Hepatic stellate cell (primary cell): ENCODE data around the gene CDIP1.

Source experiments
- DNase-seq: peaks from one replicate; pipeline ENCODE4 v3.0.0; 2011; ENCODE audit warnings: low spot score

CDIP1 gene

DNA sequence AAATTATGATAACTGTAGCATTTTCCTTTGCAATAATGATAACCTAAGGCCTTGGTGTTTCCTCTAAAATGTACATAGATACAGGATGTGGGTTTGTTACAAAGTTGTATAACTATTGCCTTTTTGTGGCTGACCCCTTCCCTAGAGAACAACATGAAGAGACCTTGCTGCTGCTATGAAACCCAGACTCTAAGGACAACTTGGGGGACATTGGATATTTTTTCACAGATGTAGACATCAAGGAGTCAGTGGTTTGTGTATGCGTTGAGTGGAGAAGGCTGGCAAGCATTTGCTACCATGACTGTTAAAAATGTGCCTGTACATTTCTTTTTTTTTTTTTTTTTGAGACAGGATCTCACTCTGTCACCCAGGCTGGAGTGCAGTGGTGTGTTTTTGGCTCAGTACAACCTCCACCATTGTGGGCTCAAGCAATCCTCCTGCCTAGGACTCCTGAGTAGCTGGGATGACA lies 50.0 kb downstream of the CDIP1 start:
- no peak for DNase-seq

DNA sequence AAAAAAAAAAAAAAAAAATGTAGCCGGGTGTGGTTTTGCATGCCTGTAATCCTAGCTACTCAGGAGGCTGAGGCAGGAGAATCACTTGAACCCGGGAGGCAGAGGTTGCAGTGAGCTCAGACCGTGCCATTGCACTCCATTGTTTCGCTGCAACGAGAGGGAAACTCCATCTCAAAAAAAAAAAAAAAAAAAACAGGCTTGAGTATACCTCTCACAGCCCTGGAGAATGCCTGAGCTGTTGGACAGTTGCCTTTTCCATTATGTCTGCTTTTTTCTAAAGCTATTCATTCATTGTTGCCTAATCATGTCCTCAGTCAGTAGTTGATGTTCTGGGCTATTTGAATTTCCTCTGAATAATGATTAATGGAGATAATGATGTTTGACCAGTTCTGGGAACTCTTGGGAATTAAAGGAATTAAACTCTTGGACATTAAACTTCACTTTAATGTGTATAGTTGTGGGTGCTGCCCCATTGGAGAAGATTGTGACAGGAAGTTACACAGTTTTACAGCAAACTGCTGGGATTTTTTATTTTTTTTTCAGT lies 50.5 kb downstream of the CDIP1 start:
- DNase-seq, result no peak

DNA sequence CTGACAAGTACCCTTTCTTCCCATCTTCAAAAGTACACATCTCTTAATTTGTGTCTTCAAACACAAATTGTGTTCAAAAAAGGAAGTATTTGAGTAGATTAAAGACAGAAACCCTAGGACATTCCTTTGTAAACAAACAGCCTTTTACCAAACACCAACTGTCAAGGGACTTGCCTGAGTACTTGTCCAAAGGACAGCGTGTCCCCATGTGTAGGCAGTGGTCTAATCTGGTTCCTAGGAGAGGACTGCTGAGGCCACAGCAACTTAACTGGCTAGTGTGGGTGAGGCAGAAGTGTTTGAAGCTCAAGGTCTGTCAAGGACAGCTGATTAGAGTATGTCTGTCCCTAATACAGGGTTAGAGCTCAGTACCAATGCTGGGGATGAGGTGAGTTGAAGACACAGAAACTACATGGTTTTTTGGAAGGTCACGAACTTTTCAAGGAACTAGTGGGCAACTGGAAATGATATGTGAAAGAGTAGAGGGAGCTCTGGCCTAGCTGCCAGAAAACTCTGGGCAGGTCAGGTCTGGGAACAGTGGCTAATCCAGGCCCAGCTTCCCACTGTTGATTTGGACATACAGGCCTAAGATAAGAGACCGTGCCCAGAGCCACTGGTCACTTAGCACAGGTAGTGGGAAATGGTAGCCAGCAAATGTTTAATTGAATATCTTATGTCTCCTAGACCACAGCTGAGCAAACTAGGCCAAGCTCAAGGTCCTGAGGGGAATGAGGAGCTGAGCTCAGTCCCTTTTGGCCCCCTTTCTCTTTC lies 52.3 kb downstream of the CDIP1 start:
- no peak for DNase-seq

DNA sequence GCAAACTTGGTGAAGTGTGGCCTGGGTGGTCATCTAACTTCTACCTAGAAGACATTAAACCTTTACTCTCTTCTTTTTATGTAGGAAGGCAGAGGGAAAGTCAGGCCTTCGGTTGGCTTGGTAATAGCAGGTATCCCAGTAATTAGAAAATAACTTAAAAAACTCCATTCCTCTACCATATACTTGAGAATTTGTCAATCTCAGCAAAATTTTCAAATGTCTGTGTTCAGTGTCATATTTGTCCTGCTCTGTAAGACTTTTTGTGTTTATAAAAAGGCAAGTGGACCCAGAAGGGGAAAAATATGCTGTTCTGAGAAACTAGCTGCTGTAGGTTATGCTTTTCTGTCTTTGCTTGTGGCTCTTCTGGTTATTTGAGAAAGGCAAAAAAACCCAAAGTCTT lies 56.6 kb downstream of the CDIP1 start:
- no peak for DNase-seq

DNA sequence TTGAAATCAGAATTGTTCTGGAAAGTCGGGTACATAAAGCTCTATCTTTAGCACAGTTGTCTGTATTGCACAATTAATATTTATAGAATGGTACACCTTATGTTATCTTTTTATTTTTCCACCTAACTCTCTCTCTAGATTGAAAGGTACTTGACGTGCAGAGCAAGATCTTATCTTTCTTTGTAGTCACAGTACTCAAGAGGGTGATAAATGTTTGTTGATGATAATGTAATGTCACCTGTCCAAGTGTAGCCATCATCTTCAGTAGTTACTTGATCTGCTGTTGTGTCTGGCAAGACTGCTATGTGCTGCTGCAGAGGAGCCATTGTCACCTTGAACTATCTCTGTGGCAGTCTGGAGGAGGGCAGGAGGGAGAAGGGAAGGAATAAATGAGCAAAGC lies 57.0 kb downstream of the CDIP1 start:
- DNase-seq, result no peak

DNA sequence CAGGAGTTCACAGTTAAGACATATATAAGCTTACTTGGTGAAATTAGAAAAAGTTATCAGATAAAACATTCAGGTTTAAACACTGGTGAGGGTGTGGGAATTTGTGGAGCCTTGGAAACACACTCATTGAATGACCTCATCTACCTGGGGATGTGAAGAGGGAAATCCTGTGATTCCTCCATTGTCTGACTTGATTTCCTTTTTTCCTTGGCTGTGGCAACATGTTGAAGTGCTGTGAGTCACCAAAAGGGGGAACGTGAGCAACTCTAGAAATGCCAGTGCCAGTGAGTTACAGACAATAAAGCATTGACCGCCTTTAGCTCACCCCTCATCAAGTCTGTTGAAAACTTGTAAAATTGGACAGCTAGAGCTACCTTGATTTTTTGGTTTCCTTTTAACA lies 60.6 kb downstream of the CDIP1 start:
- DNase-seq, result no peak

DNA sequence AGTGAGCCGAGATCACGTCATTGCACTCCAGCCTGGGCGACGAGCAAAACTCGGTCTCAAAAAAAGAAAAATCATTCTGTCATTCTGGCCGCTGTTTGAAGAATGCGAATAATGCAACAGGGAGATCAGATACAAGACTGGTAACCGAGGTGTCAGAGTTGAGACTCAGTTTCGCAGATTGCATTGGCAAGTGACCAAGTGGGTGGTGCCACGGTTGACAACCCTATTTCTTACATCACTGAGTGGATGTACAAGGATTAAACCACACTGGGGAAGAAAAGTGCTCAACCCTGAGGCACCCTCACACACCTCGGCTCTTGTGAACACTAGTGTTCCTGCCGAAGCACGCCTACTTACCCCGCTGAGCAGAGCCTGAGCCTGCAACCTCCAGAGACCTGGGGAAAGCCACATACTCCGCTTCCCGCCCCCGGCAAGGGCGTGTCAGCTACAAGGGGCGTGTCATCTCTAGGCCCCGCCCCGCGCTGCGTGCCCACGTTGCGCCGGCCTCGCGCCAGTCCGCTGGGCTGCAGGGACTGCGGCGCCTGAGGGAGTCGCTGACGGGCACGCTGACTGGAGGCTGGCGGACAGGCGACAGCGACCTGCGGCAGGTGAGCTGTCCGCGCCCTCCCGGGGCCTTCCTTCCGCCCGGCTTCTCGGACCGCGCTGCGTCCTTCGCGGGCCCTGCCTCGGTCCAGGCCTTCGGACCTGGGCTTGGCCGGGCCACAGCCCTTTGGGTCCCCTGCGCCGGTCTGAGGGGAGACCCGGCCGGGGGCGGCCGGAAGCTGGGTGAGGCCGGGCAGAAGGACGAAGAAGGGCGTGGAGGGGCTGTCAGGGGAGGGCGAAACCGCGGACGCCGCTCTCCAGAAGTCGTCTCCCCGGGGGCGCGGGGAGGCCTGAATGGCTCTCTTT lies 62.4 kb downstream of the CDIP1 start, which contains the start of gene HMOX2:
Gene HMOX2 (plus strand): TSS at position 519 of the 909 bp plus-strand sequence. CDS start 29,127 bp downstream, outside the sequence.
- DNase-seq, result peak; percentile 93

DNA sequence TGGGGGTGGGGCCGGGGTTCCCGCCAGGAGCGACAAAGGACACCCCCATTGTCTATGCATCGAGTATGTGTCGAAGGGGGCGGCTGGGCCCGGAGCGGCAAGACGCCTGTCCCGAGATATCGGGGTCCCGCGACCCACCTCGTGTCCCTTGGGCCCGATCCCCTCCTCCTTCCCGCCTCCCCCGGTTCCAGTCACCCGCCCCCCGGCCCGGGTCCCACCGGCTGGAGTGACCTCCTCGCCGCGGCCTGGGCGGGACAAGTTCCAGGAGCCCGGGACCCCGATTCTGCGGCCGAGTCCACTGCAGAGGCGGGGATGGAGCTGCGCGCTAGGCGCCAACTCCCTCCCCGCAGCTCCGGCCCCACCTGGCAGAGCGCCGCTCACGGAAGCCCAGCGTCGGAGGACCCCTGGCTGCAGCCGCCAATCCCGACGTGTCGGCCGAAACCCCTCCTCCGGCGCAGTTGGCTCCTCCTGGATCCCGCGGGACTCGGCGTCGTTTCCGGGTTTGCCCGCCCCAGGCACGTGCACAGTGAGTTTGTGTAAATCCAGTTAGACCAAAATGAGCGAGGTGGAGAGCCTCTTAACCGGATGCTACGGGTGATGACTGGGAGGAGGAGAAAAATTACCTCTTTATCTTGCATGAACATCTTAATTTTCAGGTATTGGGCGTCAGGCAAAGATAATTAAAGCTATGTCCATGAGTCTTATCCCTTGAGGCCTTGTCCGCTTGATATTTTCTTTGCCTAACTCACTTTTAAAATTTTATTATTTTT lies 64.2 kb downstream of the CDIP1 start, which contains the start of gene NMRAL1:
Gene NMRAL1 (minus strand): TSS at position 434 of the 770 bp plus-strand sequence. CDS start 493 bp downstream, outside the sequence.
- DNase-seq, result peak; percentile 78

DNA sequence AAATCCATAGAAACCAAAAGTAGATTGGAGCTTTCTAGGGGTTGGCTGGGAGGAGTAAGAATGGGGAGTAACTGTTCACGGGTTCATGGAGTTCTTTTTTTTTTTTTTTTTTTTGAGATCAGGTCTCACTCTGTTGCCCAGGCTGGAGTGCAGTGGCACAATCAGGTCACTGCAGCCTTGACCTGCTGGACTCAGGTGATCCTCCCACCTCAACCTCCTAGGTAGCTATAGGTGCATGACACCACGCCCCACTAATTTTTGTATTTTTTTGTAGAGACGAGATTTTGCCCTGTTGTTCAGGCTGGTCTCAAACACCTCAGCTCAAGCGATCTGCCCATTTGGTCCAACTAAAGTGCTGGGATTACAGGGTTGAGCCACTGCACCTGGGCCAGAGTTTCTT lies 65.7 kb downstream of the CDIP1 start:
- DNase-seq, result no peak

DNA sequence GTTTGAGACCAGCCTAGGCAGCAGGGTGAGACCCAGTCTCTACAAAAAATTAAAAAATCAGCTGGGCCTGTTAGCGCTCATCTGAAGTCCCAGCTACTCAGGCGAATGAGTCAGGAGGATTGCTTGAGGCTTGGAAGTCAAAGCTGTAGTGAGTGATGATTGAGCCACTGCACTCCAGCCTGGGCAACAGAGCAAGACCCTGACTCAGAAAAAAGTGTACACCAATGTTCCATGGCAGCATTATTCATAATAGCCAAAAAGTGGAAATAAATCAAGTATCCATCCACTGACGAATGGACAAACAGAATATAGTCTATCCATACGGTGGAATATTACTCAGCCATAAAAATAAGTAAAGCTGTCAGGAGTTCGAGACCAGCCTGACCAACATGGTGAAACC lies 66.7 kb downstream of the CDIP1 start:
- DNase-seq, result no peak

DNA sequence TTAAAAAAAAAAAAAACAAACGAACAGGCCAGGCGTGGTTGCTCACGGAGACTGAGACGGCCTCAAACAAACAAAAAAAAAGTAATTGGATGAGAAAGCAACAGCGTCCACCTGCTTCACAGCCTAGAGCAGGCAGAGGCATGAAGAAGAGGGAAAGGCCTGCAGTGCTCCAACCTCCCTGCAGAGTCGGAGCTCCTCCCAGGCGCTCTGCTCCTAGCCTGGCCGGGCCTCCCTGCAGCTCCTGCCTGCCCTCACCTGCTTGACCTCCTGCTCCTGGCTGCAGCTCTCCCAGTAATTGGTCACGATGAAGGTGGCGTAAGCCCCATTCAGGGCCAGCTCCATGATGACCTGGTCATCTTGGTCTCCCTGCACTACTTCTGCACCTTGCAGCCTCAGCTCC lies 69.6 kb downstream of the CDIP1 start:
- no peak for DNase-seq

DNA sequence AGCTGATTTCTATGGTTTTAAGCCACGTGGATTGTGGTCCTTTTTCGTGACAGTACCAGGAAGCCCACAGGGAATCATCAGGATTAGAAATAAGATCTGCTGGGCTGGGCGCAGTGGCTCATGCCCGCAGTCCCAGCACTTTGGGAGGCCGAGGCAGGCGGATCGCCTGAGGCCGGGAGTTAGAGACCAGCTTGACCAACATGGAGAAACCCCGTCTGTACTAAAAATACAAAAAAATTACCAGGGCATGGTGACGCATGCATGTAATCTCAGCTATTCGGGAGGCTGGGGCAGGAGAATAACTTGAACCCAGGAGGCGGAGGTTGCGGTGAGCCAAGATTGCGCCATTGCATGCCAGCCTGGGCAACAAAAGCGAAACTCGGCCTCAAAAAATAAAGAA lies 70.7 kb downstream of the CDIP1 start:
- no peak for DNase-seq

DNA sequence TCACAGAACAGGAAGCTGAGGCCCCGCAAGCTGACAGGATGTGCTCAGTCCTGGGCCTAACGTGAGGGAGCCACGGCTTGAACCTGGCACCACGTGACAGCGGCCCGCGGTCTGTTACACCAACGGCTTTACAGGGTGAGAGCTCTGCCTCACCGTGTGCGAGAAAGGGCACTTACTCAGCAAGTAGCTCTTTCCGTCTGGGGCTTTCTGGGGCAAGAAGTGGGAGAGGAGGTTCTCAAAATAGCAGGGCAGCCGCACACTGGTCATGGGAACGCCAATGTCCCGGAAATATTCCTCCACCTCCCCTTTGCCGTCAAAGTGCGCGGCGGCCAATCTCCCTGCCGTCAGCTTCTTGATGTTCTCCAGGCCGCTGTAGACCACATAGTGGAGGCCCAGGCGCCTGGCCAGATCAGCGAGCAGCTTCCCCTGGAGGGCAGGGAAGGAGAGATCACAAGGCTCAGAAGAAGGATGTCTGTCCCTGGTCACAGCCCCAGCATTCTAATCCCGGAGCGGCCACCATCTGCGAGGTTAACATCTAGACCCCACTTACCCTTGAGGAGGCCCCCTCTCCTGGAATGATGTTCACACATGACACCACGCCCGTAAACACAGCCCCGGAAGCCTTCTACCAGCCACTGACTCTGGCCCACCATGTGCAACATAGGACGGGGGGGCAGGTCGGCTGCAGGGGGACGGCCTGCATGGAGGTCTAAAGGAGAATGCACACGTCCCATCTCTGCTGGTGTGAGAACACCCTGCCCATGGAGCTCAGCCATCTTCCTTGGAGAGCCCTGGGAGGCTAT lies 72.4 kb downstream of the CDIP1 start:
- DNase-seq, result peak; percentile 70

DNA sequence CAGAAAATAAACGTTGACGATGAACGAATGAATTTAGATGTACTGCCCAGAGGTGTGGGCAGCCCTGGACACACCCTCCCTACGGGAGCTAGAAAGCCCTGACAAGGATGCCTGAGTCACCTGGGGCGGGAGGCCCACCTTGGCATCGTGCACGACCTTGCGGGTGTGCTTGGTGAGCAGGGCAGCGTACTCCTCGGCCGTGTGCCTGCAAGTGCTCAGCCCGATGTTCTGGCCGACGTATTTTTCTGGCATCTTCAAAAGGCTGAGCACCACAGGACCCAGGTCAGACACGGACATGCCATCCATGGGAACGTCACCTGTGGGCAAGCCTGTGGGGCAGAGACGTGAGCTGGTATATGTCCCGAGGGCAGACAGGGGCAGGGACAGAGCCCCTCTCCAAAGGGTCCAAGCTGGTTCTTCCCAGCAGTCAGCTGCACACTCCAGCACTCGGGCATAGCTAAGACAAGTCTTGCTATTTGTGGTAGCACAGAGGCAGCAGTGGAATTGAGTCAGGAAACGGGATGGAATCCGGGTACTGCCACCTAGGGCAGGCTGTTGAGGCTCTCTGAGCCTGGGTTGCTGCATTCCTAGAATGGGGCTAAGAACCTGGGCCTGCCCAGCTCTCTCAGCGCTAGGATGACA lies 74.9 kb downstream of the CDIP1 start:
- DNase-seq, result no peak

DNA sequence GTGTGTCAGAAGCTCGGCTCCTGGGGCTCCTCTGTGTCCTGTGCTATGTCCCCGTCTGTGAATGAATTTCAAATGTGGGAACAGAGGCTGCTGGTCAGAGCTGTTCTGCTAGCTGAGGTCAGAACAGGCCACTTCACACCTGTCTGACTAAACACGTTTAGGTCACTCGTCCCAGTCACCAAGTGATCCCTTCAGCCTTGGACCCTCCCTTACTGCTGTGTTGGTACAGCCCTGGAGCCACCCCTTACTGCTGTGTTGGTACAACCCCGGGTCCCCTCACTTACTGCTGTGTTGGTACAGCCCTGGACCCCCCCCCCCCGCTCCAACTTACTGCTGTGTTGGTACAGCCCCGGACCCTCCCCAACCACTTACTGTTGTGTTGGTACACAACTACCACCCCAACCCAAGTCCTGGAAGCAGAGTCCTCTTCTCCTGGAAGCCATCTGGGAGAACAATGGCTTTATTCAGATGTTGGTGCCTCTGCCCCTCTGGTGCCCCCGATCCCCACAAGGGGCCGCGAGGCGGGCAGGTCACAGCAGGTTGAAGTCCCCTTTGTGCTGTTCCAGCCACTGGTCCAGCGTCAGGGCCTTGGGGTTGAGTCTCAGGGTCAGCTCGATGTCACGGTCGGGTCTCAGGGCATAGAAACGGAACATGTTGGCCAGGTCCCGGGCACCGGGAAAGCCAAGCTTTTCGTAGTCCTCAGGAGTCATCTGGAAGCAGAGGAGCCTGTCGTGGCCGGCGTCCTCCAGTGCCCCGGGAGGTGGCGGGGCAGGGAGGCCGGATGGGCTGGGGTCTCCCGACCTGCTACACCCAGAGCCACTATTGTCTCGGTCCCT lies 77.1 kb downstream of the CDIP1 start:
- DNase-seq, result no peak

DNA sequence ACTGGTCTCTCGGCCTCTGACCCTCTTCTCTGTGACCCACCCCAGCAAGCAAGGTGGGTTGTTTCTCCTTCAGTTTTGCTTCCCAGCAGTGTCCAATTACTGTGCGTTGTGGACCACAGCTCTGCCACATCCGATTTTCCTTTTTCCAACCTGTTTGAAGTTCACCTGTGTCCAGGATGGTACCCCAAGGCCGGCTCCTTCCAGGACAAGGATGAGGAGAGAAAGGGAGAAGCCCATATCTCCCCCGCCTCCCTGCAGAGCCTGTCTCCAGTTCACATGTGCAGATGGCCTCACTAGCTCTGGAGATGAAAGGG lies 77.7 kb downstream of the CDIP1 start:
- DNase-seq, result no peak
